Left kidney (tissue), 2 donors: ENCODE data around the gene TJP3. TPM values are rescaled to one million over a fixed set of nuclear protein-coding genes. Genes with fewer than 3 reads are reported as not detected.
"Not testable (repeated sequence)": the region's sequence is repeated elsewhere in the genome, so short reads cannot be mapped to it uniquely, and the experiment has no call there.

Experiments used
- DNase-seq: peaks from one replicate; pipeline ENCODE4 v3.0.0-alpha.2; 2013
- polyA plus RNA-seq: library from polyadenylated mRNA; unstranded; fragments of 120-200 nt; gene quantifications from one replicate; pipeline ENCODE4 v1.2.1, GENCODE V29; 2013; ENCODE audit not compliant: insufficient read length

TJP3 gene
- polyA plus RNA-seq, 1 donor, result 7.5 TPM

GRCh38 chr19:3740431-3740830, 32.2 kb downstream of the TJP3 start:
- no peak for DNase-seq

GRCh38 chr19:3743486-3743885, 35.3 kb downstream of the TJP3 start:
- DNase-seq, result no peak

GRCh38 chr19:3745363-3746045, 37.3 kb downstream of the TJP3 start:
- no peak for DNase-seq

GRCh38 chr19:3746371-3747056, 38.3 kb downstream of the TJP3 start:
- no peak for DNase-seq

- no peak for DNase-seq
These were observed 40.8 kb downstream of the TJP3 start for GRCh38 chr19:3748965-3749364.

GRCh38 chr19:3750211-3750610, 42.0 kb downstream of the TJP3 start:
- no peak for DNase-seq

GRCh38 chr19:3751236-3751635, 43.1 kb downstream of the TJP3 start:
- DNase-seq, result no peak

GRCh38 chr19:3752492-3752891, 44.3 kb downstream of the TJP3 start:
- no peak for DNase-seq

- no peak for DNase-seq
These were observed 45.6 kb downstream of the TJP3 start for GRCh38 chr19:3753631-3754410.

GRCh38 chr19:3757705-3758104, 49.5 kb downstream of the TJP3 start:
- DNase-seq, result not testable (repeated sequence)

GRCh38 chr19:3758297-3758696, 50.1 kb downstream of the TJP3 start:
- not testable (repeated sequence) for DNase-seq

GRCh38 chr19:3759482-3760254, 51.5 kb downstream of the TJP3 start:
- DNase-seq, result no peak

GRCh38 chr19:3760871-3761361, 52.7 kb downstream of the TJP3 start:
- no peak for DNase-seq

GRCh38 chr19:3761382-3762129, 53.4 kb downstream of the TJP3 start, which contains the start of gene APBA3:
APBA3 (minus strand) TSS chr19:3761692; CDS start chr19:3760264, 1,428 bp downstream.
- DNase-seq, result peak; percentile 88

- DNase-seq, result no peak
These were observed 53.9 kb downstream of the TJP3 start for GRCh38 chr19:3762130-3762473.

- DNase-seq, result peak; percentile 99
These were observed 54.6 kb downstream of the TJP3 start, which contains the start of gene MRPL54 for GRCh38 chr19:3762501-3763459. MRPL54 (plus strand) TSS chr19:3762682; CDS start chr19:3762701, 19 bp downstream.

GRCh38 chr19:3765121-3765520, 56.9 kb downstream of the TJP3 start:
- no peak for DNase-seq

GRCh38 chr19:3765757-3766156, 57.6 kb downstream of the TJP3 start:
- DNase-seq, result not testable (repeated sequence)

- DNase-seq, result no peak
These were observed 58.3 kb downstream of the TJP3 start for GRCh38 chr19:3766520-3766919.

- DNase-seq, result no peak
These were observed 58.9 kb downstream of the TJP3 start for GRCh38 chr19:3767050-3767449.
